Measurements from ENCODE around the gene NBAS. TPM values are rescaled to one million over a fixed set of nuclear protein-coding genes. Genes with fewer than 3 reads are reported as not detected.

NBAS gene
- total and polyA plus RNA-seq, 2 of the 13 experiments (the other 11 are each of a cell fraction or from before 2014, with no cell fraction given): 33.6 to 58.7 TPM

DNA sequence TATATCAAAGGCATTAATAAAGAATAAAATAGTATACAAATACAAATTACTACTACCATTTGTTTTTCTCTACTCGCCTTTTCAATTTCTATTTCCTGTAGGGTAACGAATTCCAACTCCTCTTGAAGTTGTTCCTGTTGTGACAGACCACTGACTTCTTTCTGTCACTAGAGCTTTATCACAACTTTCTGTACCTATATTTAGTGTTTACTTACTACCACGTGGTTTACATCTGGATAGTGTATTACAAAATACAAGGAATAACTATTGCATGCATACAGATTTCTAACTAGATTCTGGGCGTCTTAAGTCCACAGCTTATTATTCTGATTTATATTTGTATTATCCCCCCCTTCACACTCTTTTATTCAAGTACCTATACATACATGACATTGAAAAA, 22.3 kb downstream of the NBAS start:
- FAIRE-seq: no peak
- H3K9me3 ChIP-seq (ENCODE audit: low read length): no peaks in the 10 kb centered on the region
- POLR2A ChIA-PET: no interaction called here
- no peak overlapping the region for H3K4me2 ChIP-seq (ENCODE audit: low read depth, low read length)
- no peaks in the 10 kb centered on the region for H3K4me1 ChIP-seq (ENCODE audit: insufficient read depth, low read length)
- no peaks in the 10 kb centered on the region for H3K79me2 ChIP-seq (ENCODE audit: insufficient read depth, low read length)
- H3K36me3 ChIP-seq (replicated peaks in 1 of 2; ENCODE audit: control insufficient read depth in 1 of 2, insufficient read depth in 2 of 2, low read length in 2 of 2): peaks cover 2 to 20% of the 10 kb centered on the region in 2 experiments; a peak in 3 of 5 replicates
- no peak overlapping the region for H3K9ac ChIP-seq (ENCODE audit: insufficient read depth, low read depth, low read length)
- whole genome bisulfite sequencing (ENCODE audit: low lambda C conversion rate): 85% methylated on average over 4 of the region's 4 CpGs
- no peak overlapping the region for H2AFZ ChIP-seq (ENCODE audit: low read length)
- no peak overlapping the region for H3K4me3 ChIP-seq (replicated peaks in 1 of 3; ENCODE audit: insufficient read depth in 1 of 3, low read depth in 2 of 3, low read length in 3 of 3)
- no peak overlapping the region for H3K27ac ChIP-seq (ENCODE audit: extremely low read length, insufficient read depth, low read length)
- no peak for ATAC-seq
- no TSS peak for BruUV-seq (replicated peaks)
- no peak for DNase-seq (ENCODE audit: low spot score)
- in situ Hi-C loops (cut with HindIII; ENCODE audit: extremely low pct_ligation_motif_present, low pct_unique_long_range_greater_than_20kb) (no loop called here), intact Hi-C loops (cut with micrococcal nuclease; ENCODE audit: unreplicated experiment) (no loop called here)
- CTCF ChIA-PET (ENCODE audit: low intra/inter-chr PET ratio, low total read pairs): no interaction called here
- no peaks in the 10 kb centered on the region for H4K20me1 ChIP-seq (ENCODE audit: insufficient read depth, low read length)
- TF ChIP-seq TOPORS (CRISPR knock-in tag; IDR thresholded peaks at IDR 0.05): no peak
- TF ChIP-seq HNRNPH1 (optimal IDR thresholded peaks at IDR 0.05; ENCODE audit: low read depth, low read length): no peak
- no peak for TF ChIP-seq RFX3 (CRISPR knock-in tag; IDR thresholded peaks at IDR 0.05)
- no peak for TF ChIP-seq BORCS8-MEF2B (CRISPR knock-in tag; IDR thresholded peaks at IDR 0.05)
- TF ChIP-seq ZFP82 (CRISPR knock-in tag; IDR thresholded peaks at IDR 0.05; ENCODE audit: borderline replicate concordance): no peak
- no peak for TF ChIP-seq FOXA1 (IDR thresholded peaks at IDR 0.05)
- no peak for TF ChIP-seq FOXA1 (CRISPR knock-in tag; IDR thresholded peaks at IDR 0.05)
- TF ChIP-seq ASH2L (IDR thresholded peaks at IDR 0.05; ENCODE audit: insufficient read length, low read depth, low read length): no peak
- TF ChIP-seq HOXA3 (CRISPR knock-in tag; IDR thresholded peaks at IDR 0.05): no peak
- TF ChIP-seq, protein P1, sequence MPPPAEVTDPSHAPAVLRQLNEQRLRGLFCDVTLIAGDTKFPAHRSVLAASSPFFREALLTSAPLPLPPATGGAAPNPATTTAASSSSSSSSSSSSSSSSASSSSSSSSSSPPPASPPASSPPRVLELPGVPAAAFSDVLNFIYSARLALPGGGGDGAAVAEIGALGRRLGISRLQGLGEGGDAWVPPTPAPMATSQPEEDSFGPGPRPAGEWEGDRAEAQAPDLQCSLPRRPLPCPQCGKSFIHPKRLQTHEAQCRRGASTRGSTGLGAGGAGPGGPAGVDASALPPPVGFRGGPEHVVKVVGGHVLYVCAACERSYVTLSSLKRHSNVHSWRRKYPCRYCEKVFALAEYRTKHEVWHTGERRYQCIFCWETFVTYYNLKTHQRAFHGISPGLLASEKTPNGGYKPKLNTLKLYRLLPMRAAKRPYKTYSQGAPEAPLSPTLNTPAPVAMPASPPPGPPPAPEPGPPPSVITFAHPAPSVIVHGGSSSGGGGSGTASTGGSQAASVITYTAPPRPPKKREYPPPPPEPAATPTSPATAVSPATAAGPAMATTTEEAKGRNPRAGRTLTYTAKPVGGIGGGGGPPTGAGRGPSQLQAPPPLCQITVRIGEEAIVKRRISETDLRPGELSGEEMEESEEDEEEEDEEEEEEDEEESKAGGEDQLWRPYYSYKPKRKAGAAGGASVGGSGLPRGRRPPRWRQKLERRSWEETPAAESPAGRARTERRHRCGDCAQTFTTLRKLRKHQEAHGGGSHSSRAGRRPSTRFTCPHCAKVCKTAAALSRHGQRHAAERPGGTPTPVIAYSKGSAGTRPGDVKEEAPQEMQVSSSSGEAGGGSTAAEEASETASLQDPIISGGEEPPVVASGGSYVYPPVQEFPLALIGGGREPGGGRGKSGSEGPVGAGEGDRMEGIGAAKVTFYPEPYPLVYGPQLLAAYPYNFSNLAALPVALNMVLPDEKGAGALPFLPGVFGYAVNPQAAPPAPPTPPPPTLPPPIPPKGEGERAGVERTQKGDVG (CRISPR knock-in tag; IDR thresholded peaks at IDR 0.05; ENCODE audit: borderline replicate concordance): no peak
- no peak for TF ChIP-seq SMAD1 (CRISPR knock-in tag; IDR thresholded peaks at IDR 0.05; ENCODE audit: borderline replicate concordance, low read depth)
- TF ChIP-seq ZNF121 (CRISPR knock-in tag; IDR thresholded peaks at IDR 0.05): no peak
- no peak for TF ChIP-seq YY1 (IDR thresholded peaks at IDR 0.05; ENCODE audit: insufficient read depth, insufficient replicate concordance, low read depth, low read length)
- TF ChIP-seq ELF3 (CRISPR knock-in tag; IDR thresholded peaks at IDR 0.05): no peak
- no peaks in the 10 kb centered on the region for H3K27me3 ChIP-seq (ENCODE audit: control insufficient read depth in 1 of 2, insufficient read depth in 2 of 2, low read length in 2 of 2)

Measured in HepG2 (cell line).